ENCODE measurements around the gene KCNJ8. TPM values are rescaled to one million over a fixed set of nuclear protein-coding genes. Genes with fewer than 3 reads are reported as not detected.

KCNJ8 gene
- total RNA-seq, 1 experiment from 2014 or later, result 0.22 TPM

GRCh38 chr12:21776175-21776574 lies 1.7 kb upstream of the KCNJ8 start:
- no peak overlapping the region for H3K9ac ChIP-seq (ENCODE audit: extremely low read depth, insufficient read length, low read length)
- peaks cover 13 to 16% of the 10 kb centered on the region in 2 experiments for H3K4me1 Mint-ChIP-seq
- H2BK15ac ChIP-seq (ENCODE audit: low read depth, low read length), result no peak overlapping the region
- no peaks in the 10 kb centered on the region for H3K36me3 Mint-ChIP-seq (ENCODE audit: insufficient read depth in 1 of 3, low read depth in 3 of 3)
- H3K23ac ChIP-seq (ENCODE audit: insufficient read length, low read depth, low read length), result no peak overlapping the region
- H3K4me1 ChIP-seq (ENCODE audit: insufficient read depth, low read length), result no peaks in the 10 kb centered on the region
- WGBS (ENCODE audit: extremely low coverage, insufficient read length, low lambda C conversion rate), result no CpG with 5 or more reads among the region's 3 CpGs
- no peak overlapping the region for H3K56ac ChIP-seq (ENCODE audit: insufficient read length, low read depth, low read length)
- H3K4ac ChIP-seq (ENCODE audit: low read depth, low read length), result no peak overlapping the region
- H2AFZ ChIP-seq (ENCODE audit: low read length), result no peak overlapping the region
- no peak overlapping the region for H2BK5ac ChIP-seq (ENCODE audit: insufficient read length, low read length)
- no peaks in the 10 kb centered on the region for H4K20me1 ChIP-seq (ENCODE audit: control insufficient read depth, insufficient read depth, insufficient read length)
- H2BK20ac ChIP-seq (ENCODE audit: low read depth, low read length, poor library complexity, severe bottlenecking), result no peak overlapping the region
- H2BK12ac ChIP-seq (ENCODE audit: insufficient read length, low read depth, low read length), result no peak overlapping the region
- H4K91ac ChIP-seq (ENCODE audit: insufficient read length, low read depth, low read length), result no peak overlapping the region
- H3K18ac ChIP-seq (ENCODE audit: insufficient read length, low read depth, low read length), result no peak overlapping the region
- no peak overlapping the region for H2AK5ac ChIP-seq (ENCODE audit: insufficient read length, low read length)
- DNase-seq, result no peak
- H3K9me3 Mint-ChIP-seq, result no peaks in the 10 kb centered on the region
- H3K14ac ChIP-seq (ENCODE audit: insufficient read depth, low read length), result no peak overlapping the region
- H3K27me3 ChIP-seq (ENCODE audit: insufficient read depth, low read length), result peaks cover 5% of the 10 kb centered on the region; the same call in 1 of the 2 replicates
- no peaks in the 10 kb centered on the region for H3K79me2 ChIP-seq (ENCODE audit: insufficient read depth, low read length)
- H3K79me1 ChIP-seq (ENCODE audit: insufficient read depth, low read depth, low read length, poor library complexity, severe bottlenecking), result no peaks in the 10 kb centered on the region
- H2BK120ac ChIP-seq (ENCODE audit: low read depth, low read length, poor library complexity, severe bottlenecking), result no peak overlapping the region
- H3K9me3 ChIP-seq (ENCODE audit: control insufficient read depth, low read depth, low read length), result no peaks in the 10 kb centered on the region
- H3K4me3 Mint-ChIP-seq, result no peak overlapping the region
- H3K4me2 ChIP-seq (ENCODE audit: insufficient read depth, insufficient read length, low read length), result no peak overlapping the region
- no peak overlapping the region for H3K27ac Mint-ChIP-seq
- no peak overlapping the region for H3T11ph ChIP-seq (ENCODE audit: low read length)
- no peak overlapping the region for H4K8ac ChIP-seq (replicated peaks; ENCODE audit: insufficient read length, low read depth, low read length)
- H4K5ac ChIP-seq (ENCODE audit: insufficient read length, low read depth, low read length), result no peak overlapping the region
- peaks cover 60% of the 10 kb centered on the region for H3K27me3 Mint-ChIP-seq (ENCODE audit: low read depth)
- H3K27ac ChIP-seq (ENCODE audit: insufficient read length, low read depth, low read length), result no peak overlapping the region
- peaks cover 6% of the 10 kb centered on the region for H3K23me2 ChIP-seq (ENCODE audit: insufficient read length, low read depth, low read length, poor library complexity, severe bottlenecking)
- no peak for TF ChIP-seq CTCF (conservative IDR thresholded peaks at IDR 0.05)
